RWPE1 (cell line): ENCODE measurements around the gene MMP24OS.

Experiments
- CTCF ChIA-PET: fragments of 350-600 bp; sonication (Branson Sonifier 250); formaldehyde crosslinking; extraction: SDS; loops from one replicate; lab custom pipeline; 2021; lab: Yijun Ruan, JAX
- POLR2A ChIA-PET: fragments of 400-600 bp; formaldehyde crosslinking; extraction: SDS; loops from one replicate; lab custom pipeline; 2020; ENCODE audit warnings: antibody characterized with exemption; ENCODE audit not compliant: low non-redundant PET; lab: Yijun Ruan, JAX
- DNase-seq: peaks from one replicate; pipeline ENCODE4 v3.0.0; 2012; ENCODE audit warnings: low spot score
- H3K27ac ChIP-seq: fragments of 450-650 bp; 2 replicates; pipeline ENCODE4 v1.5.1; 2017
- TF ChIP-seq, protein P1 (sequence below): fragments of 450-650 bp; conservative IDR thresholded peaks from 2 replicates; pipeline ENCODE4 v1.5.1; 2017; ENCODE audit warnings: low read depth, mild to moderate bottlenecking

The MMP24OS gene

DNA sequence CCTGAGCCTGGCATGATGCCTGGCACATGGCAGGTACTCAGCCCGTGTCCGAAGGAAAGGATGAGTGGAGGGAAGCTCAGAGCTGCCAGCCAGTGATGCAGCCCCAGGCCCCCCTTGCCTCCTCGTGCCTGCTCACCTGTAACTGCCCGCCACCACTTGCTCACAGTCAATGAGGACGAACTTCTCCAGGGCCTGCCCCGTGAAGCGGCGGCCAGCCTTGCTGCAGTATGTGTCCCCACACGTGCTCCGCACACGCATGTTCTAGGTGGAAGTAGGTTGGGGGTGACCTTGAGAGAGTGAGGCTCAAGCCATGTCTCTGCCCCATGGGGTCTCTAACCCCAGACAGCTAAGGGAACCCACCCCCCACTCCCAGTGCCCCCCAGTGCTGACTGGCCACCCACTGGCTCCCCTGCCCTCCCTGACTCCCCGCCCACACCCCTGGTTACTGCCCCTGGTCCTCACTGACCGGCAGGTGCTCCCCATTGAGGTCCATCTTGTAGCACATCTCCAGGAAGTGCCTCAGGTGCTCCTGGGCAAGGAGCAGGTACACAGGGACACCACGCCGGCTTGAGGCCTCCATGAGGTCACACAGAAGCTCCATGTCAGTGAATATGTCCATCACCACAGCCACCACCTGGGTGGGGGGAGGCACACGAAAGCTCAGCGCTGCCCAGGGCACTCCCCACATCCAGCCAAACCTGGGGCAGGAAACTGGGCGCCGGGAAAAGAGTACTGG lies 10.6 kb upstream of the MMP24OS start:
- DNase-seq: no peak
- CTCF ChIA-PET: interaction anchor here (0.8 to 1.4 kb wide), 2 partner anchors 15 to 16 kb away, joined by 3 to 9 read pairs; no protein-coding TSS in a partner anchor
- POLR2A ChIA-PET: no interaction called here

GRCh38 chr20:35287509-35288324 lies 9.8 kb upstream of the MMP24OS start:
- ChIA-PET CTCF (no interaction called here), POLR2A (no interaction called here)
- TF ChIP-seq, protein P1, sequence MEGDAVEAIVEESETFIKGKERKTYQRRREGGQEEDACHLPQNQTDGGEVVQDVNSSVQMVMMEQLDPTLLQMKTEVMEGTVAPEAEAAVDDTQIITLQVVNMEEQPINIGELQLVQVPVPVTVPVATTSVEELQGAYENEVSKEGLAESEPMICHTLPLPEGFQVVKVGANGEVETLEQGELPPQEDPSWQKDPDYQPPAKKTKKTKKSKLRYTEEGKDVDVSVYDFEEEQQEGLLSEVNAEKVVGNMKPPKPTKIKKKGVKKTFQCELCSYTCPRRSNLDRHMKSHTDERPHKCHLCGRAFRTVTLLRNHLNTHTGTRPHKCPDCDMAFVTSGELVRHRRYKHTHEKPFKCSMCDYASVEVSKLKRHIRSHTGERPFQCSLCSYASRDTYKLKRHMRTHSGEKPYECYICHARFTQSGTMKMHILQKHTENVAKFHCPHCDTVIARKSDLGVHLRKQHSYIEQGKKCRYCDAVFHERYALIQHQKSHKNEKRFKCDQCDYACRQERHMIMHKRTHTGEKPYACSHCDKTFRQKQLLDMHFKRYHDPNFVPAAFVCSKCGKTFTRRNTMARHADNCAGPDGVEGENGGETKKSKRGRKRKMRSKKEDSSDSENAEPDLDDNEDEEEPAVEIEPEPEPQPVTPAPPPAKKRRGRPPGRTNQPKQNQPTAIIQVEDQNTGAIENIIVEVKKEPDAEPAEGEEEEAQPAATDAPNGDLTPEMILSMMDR: no peak
- no peak for DNase-seq
- no peak overlapping the region for H3K27ac ChIP-seq

More for the DNA sequence above, 10.6 kb upstream of the MMP24OS start:
- H3K27ac ChIP-seq: no peak overlapping the region
- TF ChIP-seq, protein P1: no peak

- peak overlapping the region; percentile 11; the same call in 1 of the 2 replicates for H3K27ac ChIP-seq
- no peak for DNase-seq
- POLR2A ChIA-PET: no interaction called here
- TF ChIP-seq, protein P1: no peak
- CTCF ChIA-PET: interaction anchor here (0.6 to 0.9 kb wide), 2 partner anchors 17 to 52 kb away, joined by 3 to 5 read pairs; no protein-coding TSS in a partner anchor
Observed at GRCh38 chr20:35286899-35287508, 9.1 kb upstream of the MMP24OS start.

DNA sequence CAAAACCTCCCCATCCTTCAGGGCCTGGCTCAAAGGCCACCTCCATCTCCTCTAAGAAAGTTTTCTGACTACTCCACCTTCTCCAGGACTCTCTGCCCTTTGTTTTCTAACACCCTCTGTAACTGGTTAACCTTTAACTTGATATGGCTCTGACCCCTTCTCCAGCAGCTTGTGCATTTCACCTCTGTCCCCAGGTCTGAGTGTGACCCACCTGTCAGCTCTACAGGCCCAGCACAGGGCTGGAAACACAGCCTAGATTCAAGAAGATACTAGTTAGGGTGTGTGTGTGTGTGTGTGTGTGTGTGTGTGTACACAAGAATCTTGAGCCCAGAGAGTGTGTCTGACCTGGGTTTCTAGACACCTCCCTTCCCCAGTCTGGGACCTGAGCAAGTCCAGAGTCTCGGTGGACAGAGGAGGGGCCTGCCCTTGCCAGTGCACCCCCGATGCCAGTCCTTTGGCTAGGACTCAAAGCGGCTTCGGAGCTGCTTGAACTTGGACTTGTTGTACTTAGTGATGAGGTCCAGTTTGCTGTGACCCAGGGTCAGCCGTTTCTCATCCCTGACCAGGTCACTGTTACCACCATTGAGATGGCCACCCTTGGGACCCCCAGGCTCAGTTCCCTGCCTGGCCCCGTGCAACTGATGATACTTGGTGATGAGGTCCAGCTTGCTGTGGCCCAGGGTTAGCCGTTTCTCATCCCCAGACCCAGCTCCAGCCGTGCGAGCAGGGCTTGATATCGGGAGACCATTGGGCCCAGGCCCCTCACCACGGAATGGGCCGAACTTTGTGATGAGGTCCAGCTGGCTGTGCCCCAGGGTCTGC lies 8.4 kb upstream of the MMP24OS start:
- ChIA-PET POLR2A (interaction anchor here (0.6 kb wide), 1 partner anchor 13 kb away, joined by 3 read pairs; no protein-coding TSS in a partner anchor), CTCF (interaction anchor here (0.5 to 0.9 kb wide), 6 partner anchors 17 to 652 kb away, joined by 3 to 5 read pairs (median 3); no protein-coding TSS in a partner anchor)
- H3K27ac ChIP-seq: peak overlapping the region; percentile 11
- no peak for DNase-seq
- TF ChIP-seq, protein P1: no peak

GRCh38 chr20:35285806-35286076 lies 7.8 kb upstream of the MMP24OS start:
- CTCF ChIA-PET: interaction anchor here (0.5 to 0.6 kb wide), 3 partner anchors 79 to 156 kb away, joined by 3 to 4 read pairs (median 3); no protein-coding TSS in a partner anchor

More at GRCh38 chr20:35285806-35286076, 7.8 kb upstream of the MMP24OS start:
- H3K27ac ChIP-seq: peak overlapping the region; percentile 84; the same call in 1 of the 2 replicates
- DNase-seq: no peak
- TF ChIP-seq, protein P1: no peak
- POLR2A ChIA-PET: interaction anchor here (0.6 kb wide), 1 partner anchor 13 kb away, joined by 3 read pairs; no protein-coding TSS in a partner anchor
